PC-3 (cell line): ENCODE results near the gene GBA2. TPM values are rescaled to one million over a fixed set of nuclear protein-coding genes. Genes with fewer than 3 reads are reported as not detected.

Experiments
- ATAC-seq: fragments of 200-7000 bp; cut with Tn5 transposase; 2 replicates; pipeline ENCODE4 v1.9.1; 2020; ENCODE audit warnings: mild to moderate bottlenecking, moderate library complexity
- BruUV-seq: library from RNA; stranded (reverse); fragments of 400-500 nt; replicated peaks from 2 replicates; lab custom pipeline; 2021; lab: Mats Ljungman, UMichigan
- CTCF ChIA-PET: fragments of 300-600 bp; sonication (Branson Sonifier 250); formaldehyde crosslinking; loops from one replicate; lab custom pipeline; 2022; ENCODE audit warnings: antibody characterized with exemption; lab: Charles Lee
- POLR2A ChIA-PET: fragments of 300-600 bp; sonication (Branson Sonifier 250); formaldehyde crosslinking; loops from one replicate; lab custom pipeline; 2022; ENCODE audit warnings: antibody characterized with exemption; ENCODE audit not compliant: unreplicated experiment; lab: Charles Lee
- DNase-seq: peaks from one replicate; pipeline ENCODE4 v3.0.0-alpha.2; 2015
- H2AFZ ChIP-seq: fragments of 300-600 bp; sonication (generic); 2 replicates; pipeline ENCODE4 v1.6.0; 2016; ENCODE audit warnings: antibody characterized with exemption, low read length
- H3F3A ChIP-seq: fragments of 300-600 bp; sonication (generic); one replicate; pipeline ENCODE4 v1.6.0; 2017; ENCODE audit warnings: antibody characterized with exemption, low read length, control low read depth, mild to moderate bottlenecking; ENCODE audit not compliant: unreplicated experiment
- H3K27ac ChIP-seq: fragments of 300-600 bp; sonication (generic); 2 replicates; pipeline ENCODE4 v1.5.1; 2016; ENCODE audit warnings: mild to moderate bottlenecking, low read length
- H3K27me3 ChIP-seq: fragments of 300-600 bp; sonication (generic); 2 replicates; pipeline ENCODE4 v1.6.1; 2016; ENCODE audit warnings: low read length, mixed read lengths
- H3K36me3 ChIP-seq: fragments of 300-600 bp; sonication (generic); 2 replicates; pipeline ENCODE4 v1.6.1; 2016; ENCODE audit warnings: low read depth, mixed run types, low read length, mixed read lengths
- H3K4me1 ChIP-seq: fragments of 300-600 bp; sonication (generic); 2 replicates; pipeline ENCODE4 v1.5.1; 2016; ENCODE audit warnings: low read length; ENCODE audit not compliant: insufficient read depth
- H3K4me2 ChIP-seq: fragments of 300-600 bp; sonication (generic); 2 replicates; pipeline ENCODE4 v1.6.0; 2016; ENCODE audit warnings: low read length
- H3K4me3 ChIP-seq: fragments of 300-600 bp; sonication (generic); 2 replicates; pipeline ENCODE4 v1.5.1; 2016; ENCODE audit warnings: mild to moderate bottlenecking, low read length, mixed read lengths
- H3K79me2 ChIP-seq: fragments of 300-600 bp; sonication (generic); 2 replicates; pipeline ENCODE4 v1.6.1; 2017; ENCODE audit warnings: low read length, mixed read lengths
- H3K9ac ChIP-seq: fragments of 300-600 bp; sonication (generic); 2 replicates; pipeline ENCODE4 v1.6.0; 2016; ENCODE audit warnings: mild to moderate bottlenecking, low read length
- H3K9me2 ChIP-seq: fragments of 300-600 bp; sonication (generic); replicated peaks from 2 replicates; pipeline ENCODE4 v1.6.1; 2016; ENCODE audit warnings: mixed run types, low read length, mixed read lengths
- H3K9me3 ChIP-seq: fragments of 300-600 bp; sonication (generic); 2 replicates; pipeline ENCODE4 v1.6.1; 2016; ENCODE audit warnings: low read length, mixed read lengths
- H4K20me1 ChIP-seq: fragments of 300-600 bp; sonication (generic); 2 replicates; pipeline ENCODE4 v1.6.1; 2016; ENCODE audit warnings: low read length, mixed read lengths
- CTCF ChIP-seq: fragments of 300-600 bp; sonication (generic); conservative IDR thresholded peaks from 2 replicates; pipeline ENCODE4 v1.5.1; 2017; ENCODE audit warnings: antibody characterized with exemption, low read depth, mild to moderate bottlenecking, low read length
- EZH2 ChIP-seq: fragments of 300-600 bp; sonication (generic); IDR thresholded peaks from one replicate; pipeline ENCODE4 v1.6.1; 2017; ENCODE audit warnings: antibody characterized with exemption, mild to moderate bottlenecking, low read length; ENCODE audit not compliant: unreplicated experiment
- EZH2phosphoT487 ChIP-seq: fragments of 300-600 bp; sonication (generic); IDR thresholded peaks from 2 replicates; pipeline ENCODE4 v1.6.1; 2018; ENCODE audit warnings: mild to moderate bottlenecking, antibody characterized with exemption, low read length, borderline replicate concordance
- intact Hi-C: fragments of 100-400 bp; cut with micrococcal nuclease; formaldehyde crosslinking; loops from 2 replicates; pipeline ENCODE4 v1.9.0; 2023
- total RNA-seq: library from RNA; depleted of rRNA; stranded (reverse); fragments of >200 nt; gene quantifications from 2 replicates; pipeline ENCODE4 v1.2.3, GENCODE V29; 2014

The GBA2 gene
- total RNA-seq, 1 experiment from 2014 or later: 81.7 TPM

- Histone ChIP-seq H3K27me3 (no peaks in the 10 kb centered on the region), H3F3A (peaks cover 5% of the 10 kb centered on the region), H3K36me3 (no peaks in the 10 kb centered on the region), H3K79me2 (no peaks in the 10 kb centered on the region), H3K27ac (no peak overlapping the region), H3K9me3 (no peaks in the 10 kb centered on the region), H4K20me1 (no peaks in the 10 kb centered on the region), H3K4me2 (no peak overlapping the region), H3K9ac (no peak overlapping the region), H3K4me1 (peaks cover 27% of the 10 kb centered on the region), H2AFZ (no peak overlapping the region), H3K4me3 (no peak overlapping the region), H3K9me2 (no peaks in the 10 kb centered on the region)
- intact Hi-C loops: no loop called here
- TF ChIP-seq CTCF (no peak), EZH2phosphoT487 (no peak), EZH2 (no peak)
- POLR2A ChIA-PET: no interaction called here
- BruUV-seq: no TSS peak
- DNase-seq (no peak), ATAC-seq (no peak)
- CTCF ChIA-PET: interaction anchor here (0.7 kb wide), 1 partner anchor 21 kb away, joined by 3 read pairs; no protein-coding TSS in a partner anchor
These were observed 18.4 kb upstream of the GBA2 start for GRCh38 chr9:35767458-35767857.

- no TSS peak for BruUV-seq
These were observed 18.0 kb upstream of the GBA2 start for GRCh38 chr9:35766997-35767396.

GRCh38 chr9:35763803-35764202 is 14.8 kb upstream of the GBA2 start:
- no peak for TF ChIP-seq EZH2phosphoT487
- TF ChIP-seq EZH2: no peak
- TF ChIP-seq CTCF: no peak
- Histone ChIP-seq H3K9me3 (no peaks in the 10 kb centered on the region), H3K27me3 (no peaks in the 10 kb centered on the region), H4K20me1 (no peaks in the 10 kb centered on the region), H3K9ac (no peak overlapping the region), H3F3A (no peaks in the 10 kb centered on the region), H3K79me2 (peaks cover 9% of the 10 kb centered on the region), H2AFZ (no peak overlapping the region), H3K36me3 (no peaks in the 10 kb centered on the region), H3K27ac (no peak overlapping the region), H3K4me2 (no peak overlapping the region), H3K9me2 (no peaks in the 10 kb centered on the region), H3K4me3 (no peak overlapping the region), H3K4me1 (0 out of 2 replicates have a peak, but pooled peaks cover 3% of the 10 kb centered on the region)
- POLR2A ChIA-PET: no interaction called here
- ATAC-seq: no peak
- CTCF ChIA-PET: no interaction called here
- intact Hi-C loops: no loop called here
- DNase-seq: no peak
- no TSS peak for BruUV-seq

More at GRCh38 chr9:35766997-35767396, 18.0 kb upstream of the GBA2 start:
- no peak overlapping the region for H3K4me2 ChIP-seq
- intact Hi-C loops: no loop called here
- no peaks in the 10 kb centered on the region for H3K9me2 ChIP-seq
- H3K9ac ChIP-seq: no peak overlapping the region
- TF ChIP-seq EZH2phosphoT487 (no peak), CTCF (no peak)
- no peaks in the 10 kb centered on the region for H3K79me2 ChIP-seq
- H3K4me3 ChIP-seq: no peak overlapping the region
- ATAC-seq (no peak), DNase-seq (no peak)
- peaks cover 23% of the 10 kb centered on the region for H3K4me1 ChIP-seq
- no peaks in the 10 kb centered on the region for H3K9me3 ChIP-seq
- no peaks in the 10 kb centered on the region for H3K27me3 ChIP-seq
- no peak overlapping the region for H3K27ac ChIP-seq
- H4K20me1 ChIP-seq: no peaks in the 10 kb centered on the region
- no peaks in the 10 kb centered on the region for H3K36me3 ChIP-seq
- peaks cover 5% of the 10 kb centered on the region for H3F3A ChIP-seq
- no peak overlapping the region for H2AFZ ChIP-seq
- ChIA-PET POLR2A (no interaction called here), CTCF (no interaction called here)
